PFSK-1 (cell line): ENCODE data around the gene CLMN.

Experiments used
- FOXP2 ChIP-seq: optimal IDR thresholded peaks from 2 replicates; pipeline ENCODE3; 2011; ENCODE audit warnings: borderline replicate concordance, control low read depth, inconsistent platforms; ENCODE audit not compliant: insufficient read depth; ENCODE audit errors: extremely low read length, extremely low read depth
- POLR2AphosphoS5 ChIP-seq: IDR thresholded peaks from 2 replicates; pipeline ENCODE4 v1.6.1; 2012; ENCODE audit warnings: low read depth, mild to moderate bottlenecking, control low read depth, low read length, moderate library complexity
- SIN3A ChIP-seq: IDR thresholded peaks from 2 replicates; pipeline ENCODE4 v1.6.1; 2012; ENCODE audit warnings: mild to moderate bottlenecking, low read length, moderate library complexity, borderline replicate concordance; ENCODE audit not compliant: insufficient read depth
- TAF1 ChIP-seq: IDR thresholded peaks from 2 replicates; pipeline ENCODE4 v1.6.1; 2012; ENCODE audit warnings: low read length, control low read depth, borderline replicate concordance; ENCODE audit not compliant: insufficient read depth
- TF ChIP-seq, protein P1 (sequence below), 2 experiments: IDR thresholded peaks; 2 replicates each; pipeline versions ENCODE4 v1.6.1 to v1.8.0; 2011 to 2012; ENCODE audit warnings: low read depth in 2 of 2, low read length in 2 of 2, control low read depth in 1 of 2, inconsistent platforms in 1 of 2, mild to moderate bottlenecking in 1 of 2, moderate library complexity in 1 of 2; ENCODE audit not compliant: insufficient read depth in 1 of 2

CLMN gene

DNA sequence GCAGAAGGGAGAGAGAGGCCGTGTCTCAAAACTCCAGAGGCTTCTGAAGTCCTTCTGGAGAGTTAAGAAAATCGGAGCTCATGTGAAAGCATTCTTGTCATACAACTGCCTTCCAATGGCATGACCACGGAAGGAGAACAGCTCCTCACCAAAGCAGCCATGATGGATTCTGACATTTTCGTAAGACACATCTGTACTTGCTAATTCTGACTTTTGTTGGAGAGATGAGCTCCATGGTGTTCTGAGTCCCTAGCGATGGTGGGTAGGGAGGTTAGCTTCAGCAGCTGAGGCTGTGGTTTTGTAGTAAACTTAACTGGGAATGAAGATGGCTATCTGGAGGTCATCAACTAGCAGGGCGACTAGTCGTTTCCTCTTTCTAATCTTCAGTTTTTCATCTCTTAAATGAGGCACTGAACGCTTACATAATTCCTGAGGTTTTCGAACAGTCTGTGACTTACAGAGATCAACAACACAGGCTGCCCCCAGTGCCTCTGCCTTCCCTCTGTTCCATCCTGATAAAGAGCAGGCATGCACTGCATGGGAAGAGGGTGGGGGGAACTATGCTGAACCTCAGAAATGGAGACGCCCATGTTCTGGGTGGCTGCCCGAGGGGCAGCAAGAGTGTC lies 133.8 kb downstream of the CLMN start:
- TF ChIP-seq TAF1: no peak
- TF ChIP-seq SIN3A: no peak
- TF ChIP-seq, protein P1, sequence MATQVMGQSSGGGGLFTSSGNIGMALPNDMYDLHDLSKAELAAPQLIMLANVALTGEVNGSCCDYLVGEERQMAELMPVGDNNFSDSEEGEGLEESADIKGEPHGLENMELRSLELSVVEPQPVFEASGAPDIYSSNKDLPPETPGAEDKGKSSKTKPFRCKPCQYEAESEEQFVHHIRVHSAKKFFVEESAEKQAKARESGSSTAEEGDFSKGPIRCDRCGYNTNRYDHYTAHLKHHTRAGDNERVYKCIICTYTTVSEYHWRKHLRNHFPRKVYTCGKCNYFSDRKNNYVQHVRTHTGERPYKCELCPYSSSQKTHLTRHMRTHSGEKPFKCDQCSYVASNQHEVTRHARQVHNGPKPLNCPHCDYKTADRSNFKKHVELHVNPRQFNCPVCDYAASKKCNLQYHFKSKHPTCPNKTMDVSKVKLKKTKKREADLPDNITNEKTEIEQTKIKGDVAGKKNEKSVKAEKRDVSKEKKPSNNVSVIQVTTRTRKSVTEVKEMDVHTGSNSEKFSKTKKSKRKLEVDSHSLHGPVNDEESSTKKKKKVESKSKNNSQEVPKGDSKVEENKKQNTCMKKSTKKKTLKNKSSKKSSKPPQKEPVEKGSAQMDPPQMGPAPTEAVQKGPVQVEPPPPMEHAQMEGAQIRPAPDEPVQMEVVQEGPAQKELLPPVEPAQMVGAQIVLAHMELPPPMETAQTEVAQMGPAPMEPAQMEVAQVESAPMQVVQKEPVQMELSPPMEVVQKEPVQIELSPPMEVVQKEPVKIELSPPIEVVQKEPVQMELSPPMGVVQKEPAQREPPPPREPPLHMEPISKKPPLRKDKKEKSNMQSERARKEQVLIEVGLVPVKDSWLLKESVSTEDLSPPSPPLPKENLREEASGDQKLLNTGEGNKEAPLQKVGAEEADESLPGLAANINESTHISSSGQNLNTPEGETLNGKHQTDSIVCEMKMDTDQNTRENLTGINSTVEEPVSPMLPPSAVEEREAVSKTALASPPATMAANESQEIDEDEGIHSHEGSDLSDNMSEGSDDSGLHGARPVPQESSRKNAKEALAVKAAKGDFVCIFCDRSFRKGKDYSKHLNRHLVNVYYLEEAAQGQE (IDR thresholded peaks at IDR 0.05; ENCODE audit: insufficient read depth in 1 of 2, low read depth in 2 of 2, low read length in 2 of 2): no peak
- no peak for TF ChIP-seq FOXP2
- TF ChIP-seq POLR2AphosphoS5: no peak

DNA sequence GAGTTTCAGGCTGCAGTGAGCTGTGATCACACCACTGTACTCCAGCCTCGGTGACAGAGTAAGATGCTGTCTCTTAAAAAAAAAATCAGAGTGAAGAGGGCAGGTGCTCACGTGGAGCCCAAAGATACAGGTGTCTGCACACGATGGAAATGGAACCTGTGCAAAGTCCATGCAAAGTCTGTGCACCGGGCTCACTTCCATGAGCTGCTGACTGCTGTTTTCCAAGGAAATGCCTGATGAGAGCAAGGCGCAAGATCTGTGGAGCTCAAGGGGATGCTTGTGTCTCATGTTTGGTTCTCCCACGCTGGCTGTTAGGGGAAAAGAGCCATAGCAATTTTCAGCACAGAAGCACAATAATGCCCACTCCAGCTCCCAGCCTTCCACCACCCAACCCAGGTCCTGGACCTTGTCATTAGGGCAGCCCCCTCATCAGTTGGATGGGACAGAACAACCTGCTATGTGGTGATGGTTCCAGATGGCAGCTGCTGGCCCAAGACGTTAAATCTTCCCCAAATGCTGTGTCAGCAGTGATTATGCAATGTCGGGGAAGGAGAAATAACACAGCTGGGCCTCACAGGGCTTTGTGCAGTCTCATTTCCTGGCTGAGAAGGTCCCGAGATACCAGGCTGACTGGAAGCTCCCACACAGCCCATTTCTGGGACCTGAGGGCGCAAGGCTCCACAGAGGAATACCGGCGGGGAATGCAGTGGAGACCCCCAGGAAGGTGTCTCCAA lies 134.5 kb downstream of the CLMN start:
- TF ChIP-seq, protein P1 (IDR thresholded peaks at IDR 0.05; ENCODE audit: insufficient read depth in 1 of 2, low read depth in 2 of 2, low read length in 2 of 2): no peak
- no peak for TF ChIP-seq SIN3A
- no peak for TF ChIP-seq FOXP2
- TF ChIP-seq POLR2AphosphoS5: no peak
- no peak for TF ChIP-seq TAF1

DNA sequence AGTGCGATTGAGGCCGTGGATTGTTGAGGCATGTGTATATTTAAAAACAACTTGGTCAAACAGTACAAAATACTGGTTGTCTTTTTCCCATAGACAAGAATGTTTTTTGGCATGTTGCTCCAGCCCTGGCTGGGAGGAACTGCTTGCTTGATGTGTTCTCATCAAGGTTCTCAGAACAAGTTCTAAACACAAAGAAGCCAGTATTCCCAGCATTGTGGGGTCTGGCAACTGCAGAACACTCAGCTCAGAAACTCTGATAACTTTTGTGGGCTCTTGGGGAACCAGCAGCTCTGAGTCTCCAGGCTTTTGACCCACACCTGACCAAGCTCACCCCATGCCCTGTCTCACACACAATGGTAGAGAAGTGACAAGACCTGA lies 135.3 kb downstream of the CLMN start:
- no peak for TF ChIP-seq POLR2AphosphoS5
- TF ChIP-seq FOXP2: no peak
- TF ChIP-seq SIN3A: no peak
- TF ChIP-seq, protein P1 (IDR thresholded peaks at IDR 0.05; ENCODE audit: insufficient read depth in 1 of 2, low read depth in 2 of 2, low read length in 2 of 2): no peak
- TF ChIP-seq TAF1: no peak

DNA sequence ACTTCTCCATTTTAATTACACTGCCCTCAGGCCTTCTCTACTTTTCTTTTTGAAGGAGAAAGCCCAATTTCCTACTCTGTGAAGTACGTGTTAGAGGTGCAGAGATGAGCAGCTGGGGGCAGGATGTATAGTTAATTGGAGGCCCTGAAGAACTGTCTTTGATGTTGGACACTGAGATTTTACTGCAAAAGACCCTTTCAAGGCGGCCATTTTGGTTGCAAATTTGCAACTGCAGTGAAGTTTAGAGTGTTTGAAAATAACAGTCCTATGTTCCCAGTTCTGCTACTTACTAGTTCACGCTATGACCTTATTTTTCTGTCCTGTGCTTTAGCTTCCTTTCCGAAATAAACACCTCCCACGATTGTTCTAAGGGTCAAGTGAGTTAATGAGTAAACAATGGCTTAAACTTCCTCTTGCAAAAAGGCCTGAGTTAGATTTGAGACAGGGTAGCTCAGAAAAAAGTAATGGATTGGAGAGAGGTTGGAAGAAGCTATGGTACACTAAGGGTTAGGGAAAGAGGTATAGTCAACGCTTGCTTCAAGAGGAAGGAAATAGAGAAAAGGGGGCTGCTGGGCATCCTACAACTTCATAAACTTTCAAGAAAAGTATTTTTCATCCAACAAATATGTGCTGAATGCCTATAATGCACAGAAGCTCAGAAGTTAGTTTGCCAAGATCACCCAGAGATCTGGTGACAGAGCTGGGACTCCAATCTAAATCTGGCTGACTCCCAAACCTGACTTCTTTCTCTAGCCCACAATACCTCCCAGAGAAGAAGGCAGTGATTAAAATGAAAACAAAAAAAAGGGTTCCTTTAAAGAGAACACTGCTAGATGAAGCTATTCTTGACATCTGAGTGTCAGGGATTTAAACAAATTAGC lies 135.9 kb downstream of the CLMN start:
- TF ChIP-seq, protein P1 (IDR thresholded peaks at IDR 0.05; ENCODE audit: insufficient read depth in 1 of 2, low read depth in 2 of 2, low read length in 2 of 2): no peak
- TF ChIP-seq FOXP2 (no peak), SIN3A (no peak)
